ENCODE results near the gene SEMA4G. TPM values are rescaled to one million over a fixed set of nuclear protein-coding genes. Genes with fewer than 3 reads are reported as not detected.

SEMA4G gene
- total and polyA plus RNA-seq, 2 of the 13 experiments (the other 11 are each of a cell fraction or from before 2014, with no cell fraction given), result 46.2 to 207 TPM

- TF ChIP-seq, protein P1, sequence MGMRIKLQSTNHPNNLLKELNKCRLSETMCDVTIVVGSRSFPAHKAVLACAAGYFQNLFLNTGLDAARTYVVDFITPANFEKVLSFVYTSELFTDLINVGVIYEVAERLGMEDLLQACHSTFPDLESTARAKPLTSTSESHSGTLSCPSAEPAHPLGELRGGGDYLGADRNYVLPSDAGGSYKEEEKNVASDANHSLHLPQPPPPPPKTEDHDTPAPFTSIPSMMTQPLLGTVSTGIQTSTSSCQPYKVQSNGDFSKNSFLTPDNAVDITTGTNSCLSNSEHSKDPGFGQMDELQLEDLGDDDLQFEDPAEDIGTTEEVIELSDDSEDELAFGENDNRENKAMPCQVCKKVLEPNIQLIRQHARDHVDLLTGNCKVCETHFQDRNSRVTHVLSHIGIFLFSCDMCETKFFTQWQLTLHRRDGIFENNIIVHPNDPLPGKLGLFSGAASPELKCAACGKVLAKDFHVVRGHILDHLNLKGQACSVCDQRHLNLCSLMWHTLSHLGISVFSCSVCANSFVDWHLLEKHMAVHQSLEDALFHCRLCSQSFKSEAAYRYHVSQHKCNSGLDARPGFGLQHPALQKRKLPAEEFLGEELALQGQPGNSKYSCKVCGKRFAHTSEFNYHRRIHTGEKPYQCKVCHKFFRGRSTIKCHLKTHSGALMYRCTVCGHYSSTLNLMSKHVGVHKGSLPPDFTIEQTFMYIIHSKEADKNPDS (CRISPR knock-in tag; IDR thresholded peaks at IDR 0.05), result no peak
- TF ChIP-seq ETV6 (CRISPR knock-in tag; conservative IDR thresholded peaks at IDR 0.05) (no peak), KDM3A (CRISPR knock-in tag; IDR thresholded peaks at IDR 0.05; ENCODE audit: low read depth) (peak; percentile 93), ZNF292 (CRISPR knock-in tag; IDR thresholded peaks at IDR 0.05; ENCODE audit: borderline replicate concordance, low read depth) (peak; percentile 94), ZMYM3 (CRISPR knock-in tag; IDR thresholded peaks at IDR 0.05) (peak; percentile 26; the same call in 1 of the 2 replicates), ZNF33B (CRISPR knock-in tag; IDR thresholded peaks at IDR 0.05) (peak; percentile 67; the same call in 1 of the 2 replicates), ZNF264 (CRISPR knock-in tag; IDR thresholded peaks at IDR 0.05) (no peak), ZFP37 (CRISPR knock-in tag; IDR thresholded peaks at IDR 0.05; ENCODE audit: borderline replicate concordance) (no peak), NFRKB (IDR thresholded peaks at IDR 0.05) (no peak), ARNTL (CRISPR knock-in tag; IDR thresholded peaks at IDR 0.05) (no peak), ZSCAN12 (CRISPR knock-in tag; IDR thresholded peaks at IDR 0.05) (0 out of 2 replicates have a peak, but pooled peaks have one; percentile 16), SATB2 (CRISPR knock-in tag; IDR thresholded peaks at IDR 0.05) (no peak), TBL1XR1 (IDR thresholded peaks at IDR 0.05; ENCODE audit: borderline replicate concordance, low read length, partially characterized antibody) (no peak), ZSCAN31 (CRISPR knock-in tag; IDR thresholded peaks at IDR 0.05; ENCODE audit: low read depth) (peak; percentile 34; the same call in 1 of the 2 replicates), ZNF33A (CRISPR knock-in tag; IDR thresholded peaks at IDR 0.05; ENCODE audit: borderline replicate concordance) (no peak), ZNF558 (CRISPR knock-in tag; IDR thresholded peaks at IDR 0.05; ENCODE audit: borderline replicate concordance) (peak; percentile 90), HDAC1 (CRISPR knock-in tag; IDR thresholded peaks at IDR 0.05) (peak; percentile 56), HOXA5 (CRISPR knock-in tag; IDR thresholded peaks at IDR 0.05) (no peak), ZNF20 (CRISPR knock-in tag; IDR thresholded peaks at IDR 0.05) (no peak), ZNF790 (CRISPR knock-in tag; IDR thresholded peaks at IDR 0.05; ENCODE audit: borderline replicate concordance) (0 out of 2 replicates have a peak, but pooled peaks have one; percentile 76), PCBP2 (optimal IDR thresholded peaks at IDR 0.05; ENCODE audit: low read depth, low read length, poor library complexity, severe bottlenecking) (no peak), ESRRA (CRISPR knock-in tag; IDR thresholded peaks at IDR 0.05; ENCODE audit: low read depth) (peak; percentile 28; the same call in 1 of the 2 replicates), ZKSCAN5 (CRISPR knock-in tag; IDR thresholded peaks at IDR 0.05) (no peak)
- TF ChIP-seq, protein P2, sequence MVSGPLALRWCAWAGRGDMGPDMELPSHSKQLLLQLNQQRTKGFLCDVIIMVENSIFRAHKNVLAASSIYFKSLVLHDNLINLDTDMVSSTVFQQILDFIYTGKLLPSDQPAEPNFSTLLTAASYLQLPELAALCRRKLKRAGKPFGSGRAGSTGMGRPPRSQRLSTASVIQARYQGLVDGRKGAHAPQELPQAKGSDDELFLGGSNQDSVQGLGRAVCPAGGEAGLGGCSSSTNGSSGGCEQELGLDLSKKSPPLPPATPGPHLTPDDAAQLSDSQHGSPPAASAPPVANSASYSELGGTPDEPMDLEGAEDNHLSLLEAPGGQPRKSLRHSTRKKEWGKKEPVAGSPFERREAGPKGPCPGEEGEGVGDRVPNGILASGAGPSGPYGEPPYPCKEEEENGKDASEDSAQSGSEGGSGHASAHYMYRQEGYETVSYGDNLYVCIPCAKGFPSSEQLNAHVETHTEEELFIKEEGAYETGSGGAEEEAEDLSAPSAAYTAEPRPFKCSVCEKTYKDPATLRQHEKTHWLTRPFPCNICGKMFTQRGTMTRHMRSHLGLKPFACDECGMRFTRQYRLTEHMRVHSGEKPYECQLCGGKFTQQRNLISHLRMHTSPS (CRISPR knock-in tag; IDR thresholded peaks at IDR 0.05; ENCODE audit: low read depth), result peak; percentile 47
- TF ChIP-seq, protein P3, sequence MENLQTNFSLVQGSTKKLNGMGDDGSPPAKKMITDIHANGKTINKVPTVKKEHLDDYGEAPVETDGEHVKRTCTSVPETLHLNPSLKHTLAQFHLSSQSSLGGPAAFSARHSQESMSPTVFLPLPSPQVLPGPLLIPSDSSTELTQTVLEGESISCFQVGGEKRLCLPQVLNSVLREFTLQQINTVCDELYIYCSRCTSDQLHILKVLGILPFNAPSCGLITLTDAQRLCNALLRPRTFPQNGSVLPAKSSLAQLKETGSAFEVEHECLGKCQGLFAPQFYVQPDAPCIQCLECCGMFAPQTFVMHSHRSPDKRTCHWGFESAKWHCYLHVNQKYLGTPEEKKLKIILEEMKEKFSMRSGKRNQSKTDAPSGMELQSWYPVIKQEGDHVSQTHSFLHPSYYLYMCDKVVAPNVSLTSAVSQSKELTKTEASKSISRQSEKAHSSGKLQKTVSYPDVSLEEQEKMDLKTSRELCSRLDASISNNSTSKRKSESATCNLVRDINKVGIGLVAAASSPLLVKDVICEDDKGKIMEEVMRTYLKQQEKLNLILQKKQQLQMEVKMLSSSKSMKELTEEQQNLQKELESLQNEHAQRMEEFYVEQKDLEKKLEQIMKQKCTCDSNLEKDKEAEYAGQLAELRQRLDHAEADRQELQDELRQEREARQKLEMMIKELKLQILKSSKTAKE (CRISPR knock-in tag; IDR thresholded peaks at IDR 0.05; ENCODE audit: borderline replicate concordance), result no peak
Measured at GRCh38 chr10:101018600-101019439, 49.5 kb downstream of the SEMA4G start (continued).
